ENCODE results near the gene BRCA2.

DNA sequence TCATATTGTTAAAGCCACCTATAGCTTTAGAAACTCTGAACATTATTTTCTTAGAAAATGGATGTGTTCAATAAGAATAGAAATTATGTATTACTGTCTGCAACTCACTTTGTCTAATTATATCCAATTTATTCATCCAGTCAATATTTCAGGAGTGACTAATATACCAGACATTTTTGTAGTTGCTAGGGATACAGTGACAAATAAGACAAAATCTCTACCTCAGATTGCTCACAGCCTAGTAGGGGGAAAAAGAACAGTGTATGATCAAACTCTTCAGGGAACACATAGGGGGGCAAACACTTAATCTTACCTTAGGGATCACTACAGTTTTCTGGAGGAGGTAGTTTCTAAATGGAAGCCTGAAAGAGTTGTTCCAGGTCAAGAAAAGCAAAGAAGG is 8.6 kb downstream of the BRCA2 start:
- no peak for TF ChIP-seq POLR2A (IDR thresholded peaks at IDR 0.05)
- TF ChIP-seq, protein P1, sequence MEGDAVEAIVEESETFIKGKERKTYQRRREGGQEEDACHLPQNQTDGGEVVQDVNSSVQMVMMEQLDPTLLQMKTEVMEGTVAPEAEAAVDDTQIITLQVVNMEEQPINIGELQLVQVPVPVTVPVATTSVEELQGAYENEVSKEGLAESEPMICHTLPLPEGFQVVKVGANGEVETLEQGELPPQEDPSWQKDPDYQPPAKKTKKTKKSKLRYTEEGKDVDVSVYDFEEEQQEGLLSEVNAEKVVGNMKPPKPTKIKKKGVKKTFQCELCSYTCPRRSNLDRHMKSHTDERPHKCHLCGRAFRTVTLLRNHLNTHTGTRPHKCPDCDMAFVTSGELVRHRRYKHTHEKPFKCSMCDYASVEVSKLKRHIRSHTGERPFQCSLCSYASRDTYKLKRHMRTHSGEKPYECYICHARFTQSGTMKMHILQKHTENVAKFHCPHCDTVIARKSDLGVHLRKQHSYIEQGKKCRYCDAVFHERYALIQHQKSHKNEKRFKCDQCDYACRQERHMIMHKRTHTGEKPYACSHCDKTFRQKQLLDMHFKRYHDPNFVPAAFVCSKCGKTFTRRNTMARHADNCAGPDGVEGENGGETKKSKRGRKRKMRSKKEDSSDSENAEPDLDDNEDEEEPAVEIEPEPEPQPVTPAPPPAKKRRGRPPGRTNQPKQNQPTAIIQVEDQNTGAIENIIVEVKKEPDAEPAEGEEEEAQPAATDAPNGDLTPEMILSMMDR (IDR thresholded peaks at IDR 0.05), result no peak

All from testis (tissue), 2 donors.